Chondrocyte (in vitro differentiated cells): ENCODE results near the gene UBAP1. TPM values are rescaled to one million over a fixed set of nuclear protein-coding genes. Genes with fewer than 3 reads are reported as not detected.

Experiments
- total RNA-seq: library from RNA; stranded (reverse); gene quantifications from 3 replicates; pipeline ENCODE4 v1.2.1, GENCODE V29; 2021

Gene UBAP1
- total RNA-seq, 1 donor from 2014 or later: 33.3 TPM

Other genes with a start within 250 kb of the UBAP1 start
- gene UBAP2, start 130.2 kb upstream of the UBAP1 start, total RNA-seq: 53.9 to 63.0 TPM (median 56.3 TPM) in 3 replicates
- gene DCAF12, start 52.3 kb upstream of the UBAP1 start, total RNA-seq: 24.4 to 29.6 TPM (median 26.5 TPM) in 3 replicates
- gene KIF24, start 150.2 kb downstream of the UBAP1 start, total RNA-seq: 0.90 to 2.5 TPM (median 1.0 TPM) in 3 replicates
- gene NUDT2, start 150.5 kb downstream of the UBAP1 start, total RNA-seq: 15.6 to 17.9 TPM (median 17.6 TPM) in 3 replicates
- gene MYORG, start 197.9 kb downstream of the UBAP1 start, total RNA-seq: 5.3 to 7.5 TPM (median 6.8 TPM) in 3 replicates